HG03196 (cell line): ENCODE results near the gene DIP2B.
"Not testable (repeated sequence)": the region's sequence is repeated elsewhere in the genome, so short reads cannot be mapped to it uniquely, and the experiment has no call there.

Experiments used
- ATAC-seq: cut with Tn5 transposase; IDR thresholded peaks from one replicate; pipeline ENCODE4 v1.9.1; 2021; ENCODE audit not compliant: unreplicated experiment

The DIP2B gene, protein sequence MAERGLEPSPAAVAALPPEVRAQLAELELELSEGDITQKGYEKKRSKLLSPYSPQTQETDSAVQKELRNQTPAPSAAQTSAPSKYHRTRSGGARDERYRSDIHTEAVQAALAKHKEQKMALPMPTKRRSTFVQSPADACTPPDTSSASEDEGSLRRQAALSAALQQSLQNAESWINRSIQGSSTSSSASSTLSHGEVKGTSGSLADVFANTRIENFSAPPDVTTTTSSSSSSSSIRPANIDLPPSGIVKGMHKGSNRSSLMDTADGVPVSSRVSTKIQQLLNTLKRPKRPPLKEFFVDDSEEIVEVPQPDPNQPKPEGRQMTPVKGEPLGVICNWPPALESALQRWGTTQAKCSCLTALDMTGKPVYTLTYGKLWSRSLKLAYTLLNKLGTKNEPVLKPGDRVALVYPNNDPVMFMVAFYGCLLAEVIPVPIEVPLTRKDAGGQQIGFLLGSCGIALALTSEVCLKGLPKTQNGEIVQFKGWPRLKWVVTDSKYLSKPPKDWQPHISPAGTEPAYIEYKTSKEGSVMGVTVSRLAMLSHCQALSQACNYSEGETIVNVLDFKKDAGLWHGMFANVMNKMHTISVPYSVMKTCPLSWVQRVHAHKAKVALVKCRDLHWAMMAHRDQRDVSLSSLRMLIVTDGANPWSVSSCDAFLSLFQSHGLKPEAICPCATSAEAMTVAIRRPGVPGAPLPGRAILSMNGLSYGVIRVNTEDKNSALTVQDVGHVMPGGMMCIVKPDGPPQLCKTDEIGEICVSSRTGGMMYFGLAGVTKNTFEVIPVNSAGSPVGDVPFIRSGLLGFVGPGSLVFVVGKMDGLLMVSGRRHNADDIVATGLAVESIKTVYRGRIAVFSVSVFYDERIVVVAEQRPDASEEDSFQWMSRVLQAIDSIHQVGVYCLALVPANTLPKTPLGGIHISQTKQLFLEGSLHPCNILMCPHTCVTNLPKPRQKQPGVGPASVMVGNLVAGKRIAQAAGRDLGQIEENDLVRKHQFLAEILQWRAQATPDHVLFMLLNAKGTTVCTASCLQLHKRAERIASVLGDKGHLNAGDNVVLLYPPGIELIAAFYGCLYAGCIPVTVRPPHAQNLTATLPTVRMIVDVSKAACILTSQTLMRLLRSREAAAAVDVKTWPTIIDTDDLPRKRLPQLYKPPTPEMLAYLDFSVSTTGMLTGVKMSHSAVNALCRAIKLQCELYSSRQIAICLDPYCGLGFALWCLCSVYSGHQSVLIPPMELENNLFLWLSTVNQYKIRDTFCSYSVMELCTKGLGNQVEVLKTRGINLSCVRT (N-terminal part only)

DNA sequence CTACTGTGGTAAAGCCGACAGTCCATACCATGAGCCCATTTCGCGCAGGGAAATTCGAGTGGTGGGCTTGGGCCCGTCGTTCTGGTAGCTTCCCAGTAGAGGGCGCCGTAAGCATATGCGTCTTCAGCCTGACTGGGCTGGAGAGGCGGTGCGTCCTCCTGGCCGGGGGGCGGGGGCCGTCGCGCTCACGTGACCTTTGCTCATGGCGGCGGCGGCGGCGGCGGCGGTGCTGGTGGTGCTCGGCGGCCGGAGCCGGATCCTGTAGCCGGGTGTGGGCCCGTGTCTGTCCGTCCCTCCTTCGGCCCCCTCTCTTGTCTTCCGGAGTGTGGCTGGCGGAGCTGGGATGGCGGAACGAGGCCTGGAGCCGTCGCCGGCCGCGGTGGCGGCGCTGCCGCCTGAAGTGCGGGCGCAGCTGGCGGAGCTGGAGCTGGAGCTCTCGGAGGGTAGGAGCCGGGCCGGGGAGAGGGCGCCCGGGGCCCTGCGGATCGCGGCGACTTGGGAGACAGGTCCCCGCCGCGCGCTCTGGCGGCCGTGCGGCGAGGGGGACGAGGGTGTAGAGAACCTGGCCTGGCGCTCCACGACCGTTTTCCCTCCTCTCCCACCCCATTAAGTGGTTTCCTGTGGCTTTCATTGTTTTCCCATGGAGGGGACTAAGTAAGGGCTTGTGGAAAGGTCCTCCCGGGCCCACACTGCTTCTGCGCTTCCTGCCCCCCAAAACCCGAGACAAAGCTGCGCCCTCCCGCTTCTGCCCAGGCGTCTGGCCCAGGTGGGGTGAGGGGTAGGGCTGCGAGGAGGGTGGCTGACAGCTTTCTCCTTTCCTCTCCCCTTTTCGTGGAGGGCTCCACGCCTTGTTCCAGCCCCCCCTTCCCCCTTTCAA, at the start of gene DIP2B:
TSS of gene DIP2B (plus strand) at position 188 of the 877 bp plus-strand sequence. CDS start at position 344, 156 bp downstream.
- peak; percentile 68 for ATAC-seq

DNA sequence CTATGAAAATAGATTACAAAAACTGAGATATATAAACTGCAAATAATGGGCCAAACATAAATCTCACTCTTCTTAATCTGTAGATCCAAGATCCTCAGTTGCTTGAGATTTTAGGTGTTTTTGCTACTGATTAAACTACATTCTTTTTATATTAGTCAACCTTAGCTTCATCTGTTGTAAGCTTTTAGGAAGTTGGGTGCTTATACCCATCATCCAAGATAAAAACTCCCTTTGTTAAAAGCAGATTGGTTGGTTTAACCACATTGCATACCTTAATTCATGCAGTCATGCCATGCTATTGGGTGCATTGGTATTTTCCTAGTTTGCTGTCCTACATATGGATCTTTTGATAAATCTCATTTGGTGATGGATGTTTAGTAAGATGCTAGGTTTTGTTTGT, 46.2 kb upstream of the DIP2B start:
- ATAC-seq = no peak

DNA sequence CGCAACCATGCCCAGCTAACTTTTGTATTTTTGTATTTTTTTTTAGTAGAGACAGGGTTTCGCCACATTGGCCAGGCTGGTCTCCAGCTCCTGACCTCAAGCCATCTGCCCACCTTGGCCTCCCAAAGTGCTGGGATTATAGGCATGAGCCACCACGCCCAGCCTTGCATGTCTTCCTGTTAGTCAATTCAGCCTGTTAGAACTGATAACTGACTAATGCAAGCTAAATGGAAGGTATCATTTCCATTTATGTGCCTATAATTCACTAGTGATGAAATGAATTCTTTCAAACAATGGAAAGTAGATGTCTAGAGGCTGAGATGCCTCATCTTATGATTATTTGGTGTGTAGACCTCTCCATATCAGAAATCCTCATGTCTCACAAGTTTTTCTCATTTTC, 37.3 kb upstream of the DIP2B start:
- ATAC-seq = no peak

DNA sequence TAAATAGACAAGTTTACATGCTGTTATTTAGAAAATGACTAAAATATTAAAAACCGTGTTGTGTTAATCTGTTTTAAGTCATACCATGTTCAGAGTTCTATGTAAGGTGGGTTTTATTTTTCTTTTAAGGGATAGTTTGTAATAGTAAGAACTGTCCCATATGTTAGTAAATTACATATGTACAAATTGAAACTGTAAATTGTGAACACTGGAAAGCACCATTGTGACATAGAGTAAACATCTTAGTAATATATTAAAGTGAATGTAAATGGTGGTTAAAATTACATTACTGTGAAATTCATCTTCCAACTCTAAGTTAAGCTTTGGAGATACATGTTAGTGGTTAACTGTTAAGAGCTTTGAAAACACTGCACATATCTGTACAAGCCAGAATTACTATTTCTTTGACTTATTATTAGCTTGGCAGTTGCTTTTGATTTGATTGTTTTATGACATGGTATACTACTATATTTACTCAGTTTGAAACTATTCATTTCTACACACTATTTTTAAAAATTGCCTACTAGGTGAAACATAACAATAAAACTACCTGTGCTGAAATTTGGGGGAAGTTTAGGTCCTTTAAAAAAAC, 27.4 kb upstream of the DIP2B start:
- no peak for ATAC-seq

DNA sequence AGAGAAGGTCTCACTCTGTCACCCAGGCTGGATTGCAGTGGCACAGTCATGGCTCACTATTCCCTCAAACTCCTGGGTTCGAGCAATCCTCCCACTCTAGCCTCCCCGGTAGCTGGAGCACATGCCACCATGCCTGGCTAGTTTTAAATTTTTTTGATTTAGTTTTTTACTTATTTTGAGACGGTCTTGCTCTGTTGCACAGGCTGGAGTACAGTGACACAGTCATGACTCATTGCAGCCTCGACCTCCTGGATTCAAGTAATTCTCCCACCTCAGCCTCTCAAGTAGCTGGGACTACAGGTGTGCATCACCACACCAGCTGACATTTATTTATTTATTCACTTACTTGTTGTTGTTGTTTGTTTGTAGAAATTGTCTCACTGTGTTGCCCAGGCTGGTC, 22.2 kb upstream of the DIP2B start:
- ATAC-seq = no peak

DNA sequence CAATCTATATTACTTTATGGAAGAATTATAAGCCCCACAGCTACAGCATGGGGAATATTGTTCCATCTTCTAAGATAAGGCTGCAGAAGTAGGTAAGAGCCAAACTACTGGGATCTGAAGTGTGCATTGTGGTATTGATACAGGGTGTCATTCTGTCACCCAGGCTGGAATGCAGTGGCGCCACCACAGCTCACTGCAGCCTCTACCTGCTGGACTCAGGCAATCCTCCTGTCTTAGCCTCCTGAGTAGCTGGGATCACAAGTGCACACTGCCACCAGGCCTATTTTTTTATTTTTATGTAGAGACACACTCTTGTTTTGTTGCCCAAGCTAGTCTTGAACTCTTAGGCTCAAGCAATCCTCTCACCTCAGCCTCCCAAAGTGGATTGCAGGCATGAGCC, 21.3 kb upstream of the DIP2B start:
- ATAC-seq = no peak

DNA sequence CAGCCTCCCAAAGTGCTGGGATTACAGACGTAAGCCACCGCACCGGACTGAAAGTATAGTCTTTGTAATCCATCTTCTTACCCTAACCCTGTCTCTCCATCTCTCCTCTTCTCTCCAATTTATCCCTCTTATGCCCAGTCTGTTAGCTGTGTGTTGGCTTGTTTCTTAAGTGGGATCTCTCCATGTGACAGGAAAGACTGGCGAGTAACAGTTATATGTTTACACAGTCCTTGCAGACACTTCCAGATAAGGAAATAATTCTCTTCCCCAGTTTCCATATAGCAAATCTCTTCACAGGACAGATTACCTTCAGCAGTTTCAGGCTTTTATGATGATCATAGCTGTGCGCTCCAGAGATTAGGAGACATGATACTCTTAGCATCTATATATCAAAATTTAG, 16.0 kb upstream of the DIP2B start:
- ATAC-seq = no peak

DNA sequence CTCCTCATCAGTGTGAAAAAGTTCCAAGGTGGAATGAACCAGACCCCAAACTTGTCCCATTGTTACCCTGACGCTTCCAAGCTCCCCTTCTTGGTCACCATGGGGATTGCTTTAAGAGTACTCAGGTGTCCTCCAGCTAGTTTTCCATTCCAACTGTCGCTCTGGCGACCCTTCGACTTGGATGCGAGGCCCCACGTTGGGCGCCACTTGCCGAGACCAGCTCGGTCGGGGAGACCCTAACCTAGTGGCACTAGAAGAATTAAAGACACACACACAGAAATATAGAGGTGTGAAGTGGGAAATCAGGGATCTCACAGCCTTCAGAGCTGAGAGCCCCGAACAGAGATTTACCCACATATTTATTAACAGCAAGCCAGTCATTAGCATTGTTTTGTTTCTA, 6.7 kb upstream of the DIP2B start:
- not testable (repeated sequence) for ATAC-seq

DNA sequence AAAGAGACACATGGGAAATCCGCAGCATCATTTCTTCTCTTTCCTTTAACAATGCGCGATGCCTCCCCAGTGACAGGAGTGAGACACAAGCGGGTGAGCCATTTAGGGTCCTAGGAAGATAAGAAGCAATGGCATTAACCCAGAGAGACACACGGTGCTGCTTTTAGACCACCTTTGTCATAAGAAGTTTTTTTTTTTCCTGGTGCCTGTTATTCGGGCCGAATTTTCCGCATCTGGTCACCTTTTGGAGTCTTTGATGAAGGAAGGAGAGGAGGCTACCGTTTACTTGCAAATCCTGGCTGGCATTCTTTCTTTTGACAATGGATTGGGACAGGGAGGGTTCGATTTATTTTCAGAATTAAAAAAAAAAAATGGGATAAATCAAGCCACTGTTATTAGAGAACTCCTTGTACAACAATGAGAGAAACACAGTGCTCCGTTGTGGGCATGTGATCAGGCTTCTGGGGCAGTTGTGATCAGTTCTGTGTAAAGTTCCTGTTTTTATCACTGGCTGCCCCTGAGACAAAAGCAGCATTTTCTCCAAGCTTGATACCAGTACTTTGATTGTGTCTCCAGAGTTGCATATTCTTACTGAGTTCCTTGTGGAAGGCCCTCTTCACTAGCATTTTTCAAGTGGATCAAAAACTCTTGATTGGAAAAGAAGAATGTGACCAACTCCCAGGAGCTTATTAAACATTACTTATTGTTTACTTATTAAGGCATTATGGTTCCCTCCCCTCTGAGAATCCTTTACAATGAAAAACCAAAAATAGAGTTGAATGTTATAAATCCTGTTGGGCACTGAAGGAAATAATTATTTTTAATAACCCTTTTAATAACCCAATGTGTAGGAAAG, 1.1 kb downstream of the DIP2B start:
- ATAC-seq = peak; percentile 4

DNA sequence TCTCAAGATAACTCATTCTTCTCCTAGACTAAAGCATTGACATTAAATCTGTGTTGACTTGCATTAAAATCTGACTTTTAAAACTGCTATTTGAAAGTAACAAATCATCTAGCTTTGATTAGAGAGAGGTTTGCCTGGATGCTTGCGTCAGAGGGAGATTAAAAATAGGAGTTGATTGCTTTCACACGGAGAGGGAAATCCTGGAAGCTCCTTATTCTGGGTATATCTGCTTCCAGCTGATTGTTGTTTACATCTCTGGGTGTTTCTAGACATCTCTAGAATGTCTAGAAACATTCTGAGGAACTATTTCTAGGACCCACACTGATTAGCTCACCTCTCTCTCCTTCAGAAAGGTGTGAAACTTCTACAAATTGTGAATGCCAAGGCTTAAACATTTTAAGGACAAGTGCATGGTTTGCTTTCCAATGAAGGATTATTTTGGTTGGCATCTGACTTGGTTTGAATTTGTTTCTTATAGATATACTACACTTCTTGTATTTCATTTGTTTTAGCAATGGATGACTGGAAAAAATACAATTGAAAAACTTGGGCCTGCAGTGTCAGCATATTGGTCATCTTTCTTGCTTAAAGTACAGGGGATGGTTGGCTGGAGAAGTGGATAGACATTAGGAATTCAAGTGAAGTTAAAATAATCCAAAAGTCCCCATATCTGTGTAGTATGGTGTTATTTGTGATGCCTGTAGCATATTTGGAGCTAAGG, 2.1 kb downstream of the DIP2B start:
- ATAC-seq = no peak

DNA sequence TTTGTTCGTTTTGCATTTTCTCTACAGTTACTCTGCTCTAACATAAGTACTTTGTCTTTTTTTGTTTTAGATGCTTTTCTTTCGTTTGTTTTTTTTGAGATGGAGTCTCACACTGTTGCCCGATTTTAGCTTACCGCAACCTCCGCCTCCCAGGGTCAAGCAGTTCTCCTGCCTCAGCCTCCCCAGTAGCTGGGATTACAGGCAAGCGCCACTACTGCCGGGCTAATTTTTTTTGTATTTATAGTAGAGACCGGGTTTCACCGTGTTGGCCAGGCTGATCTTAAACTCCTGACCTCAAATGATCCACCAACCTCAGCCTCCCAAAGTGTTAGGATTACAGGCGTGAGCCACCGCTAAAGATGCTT, 2.7 kb downstream of the DIP2B start:
- ATAC-seq = no peak

DNA sequence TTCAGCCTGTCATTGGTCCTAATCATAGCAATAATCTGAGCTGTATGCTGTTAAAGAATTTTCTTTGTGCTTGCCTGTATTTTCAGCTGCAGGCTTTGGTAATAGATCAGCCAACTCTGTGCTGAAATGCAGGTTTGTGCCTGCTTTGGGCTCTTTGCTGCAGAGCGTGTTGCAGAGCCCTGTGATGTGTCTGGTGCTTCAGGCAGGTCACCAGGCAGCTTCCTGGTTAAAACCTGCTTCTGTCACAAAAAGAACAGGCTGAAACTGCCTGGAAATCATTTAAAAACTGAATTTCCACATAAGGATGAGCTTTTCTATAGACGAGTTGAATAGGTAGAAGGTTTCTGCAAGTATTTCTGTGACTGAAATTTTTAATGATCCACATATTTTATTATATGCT, 3.1 kb downstream of the DIP2B start:
- no peak for ATAC-seq

DNA sequence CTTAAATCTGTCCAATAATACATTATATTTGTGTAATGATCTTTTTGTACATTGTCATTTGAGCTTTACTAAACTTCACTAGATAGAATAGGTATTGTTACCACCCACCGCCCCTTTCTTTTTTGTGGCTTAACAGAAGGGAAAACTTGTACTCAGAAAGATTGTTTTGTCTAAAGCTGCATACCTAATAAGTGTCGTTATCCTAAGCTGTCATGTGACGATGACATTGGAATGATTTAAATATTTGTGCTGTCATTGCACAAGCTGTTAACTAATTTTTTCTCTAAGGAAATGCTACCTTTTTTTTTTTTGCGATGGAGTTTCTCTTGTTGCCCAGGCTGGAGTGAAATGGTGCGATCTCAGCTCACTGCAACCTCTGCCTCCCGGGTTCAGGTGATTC, 3.6 kb downstream of the DIP2B start:
- no peak for ATAC-seq

DNA sequence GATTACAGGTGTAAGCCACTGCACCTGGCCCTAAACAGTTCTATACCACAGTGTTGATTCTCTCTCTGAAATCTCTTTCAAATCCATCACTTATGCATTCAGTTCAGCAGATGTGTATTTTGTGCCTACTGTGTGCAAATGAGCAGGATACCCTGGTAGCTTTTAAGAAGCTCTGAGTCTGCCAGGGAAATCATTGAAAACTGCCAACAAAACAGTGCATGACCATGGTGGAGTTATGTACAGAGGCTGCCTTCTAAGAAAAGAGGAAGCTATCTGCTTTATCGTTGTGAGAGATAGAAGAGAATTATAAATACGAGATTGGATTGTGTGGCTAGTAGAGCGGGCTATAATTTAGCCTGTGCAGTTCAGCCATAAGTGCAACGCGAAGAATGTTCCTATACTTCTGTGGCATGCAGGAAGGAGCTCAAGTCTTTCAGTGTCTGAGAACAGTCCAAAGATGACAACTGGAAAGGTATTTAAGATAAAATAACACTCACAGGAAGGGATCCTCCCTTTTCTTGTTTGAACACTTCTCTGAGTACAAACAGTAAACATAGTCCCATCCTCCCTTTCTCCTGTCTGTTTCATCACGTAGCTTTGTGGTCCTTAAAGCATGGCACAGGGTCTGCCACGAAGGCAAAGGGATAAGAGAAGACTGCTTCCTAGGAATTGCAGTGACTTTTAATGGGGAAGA, 4.3 kb downstream of the DIP2B start:
- ATAC-seq = no peak

DNA sequence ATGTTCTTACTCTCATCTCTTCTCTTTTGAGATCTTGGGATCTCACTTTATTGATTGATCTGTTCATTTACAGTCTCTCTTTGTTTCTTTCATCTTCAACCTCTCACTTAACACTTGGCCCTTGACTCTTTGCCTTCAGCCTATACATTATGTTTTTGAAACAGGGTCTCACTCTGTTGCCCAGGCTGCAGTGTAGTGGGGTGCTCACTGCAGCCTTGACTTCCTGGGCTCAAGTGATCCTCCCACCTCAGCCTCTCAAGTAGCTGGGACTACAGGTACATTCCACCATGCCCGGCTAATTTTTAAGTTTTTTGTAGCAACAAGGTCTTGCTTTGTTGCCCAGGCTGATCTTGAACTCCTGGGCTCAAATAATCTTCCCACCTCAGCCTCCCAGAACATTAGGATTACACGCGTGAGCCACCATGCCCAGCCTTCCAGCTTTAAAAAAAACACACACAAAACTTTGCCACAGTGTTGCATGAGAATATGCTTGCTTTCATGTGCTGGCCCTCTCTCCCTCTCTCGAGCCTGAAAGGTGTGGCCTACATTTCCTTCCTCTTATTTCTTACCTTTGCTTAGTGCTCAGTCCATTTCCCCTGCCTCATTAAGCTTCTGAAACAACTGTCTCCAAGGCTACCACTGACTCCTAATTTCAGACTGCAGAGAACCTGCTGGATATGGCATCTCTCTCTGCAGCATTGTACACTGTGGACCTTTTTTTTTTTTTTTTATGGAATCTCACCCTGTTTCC, 9.9 kb downstream of the DIP2B start:
- ATAC-seq = no peak

DNA sequence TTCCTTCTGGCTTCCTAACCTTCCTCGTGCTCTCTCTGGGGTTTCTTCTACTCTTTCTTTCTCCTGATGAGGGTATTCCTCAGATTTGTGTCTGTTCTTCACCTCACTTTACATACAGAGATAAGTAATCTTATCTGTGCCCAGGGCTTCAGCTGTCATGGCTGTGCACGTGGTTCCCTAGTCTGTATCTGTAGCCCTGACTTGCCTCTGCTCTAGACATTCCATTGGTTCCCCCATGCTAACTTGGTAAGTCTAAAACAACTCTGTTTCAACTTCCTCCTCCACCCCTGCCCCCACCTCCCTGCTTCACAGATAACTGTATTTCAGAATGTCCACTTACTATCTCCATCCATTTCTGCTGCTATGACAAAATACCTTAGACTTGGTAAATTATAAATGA, 10.8 kb downstream of the DIP2B start:
- no peak for ATAC-seq

DNA sequence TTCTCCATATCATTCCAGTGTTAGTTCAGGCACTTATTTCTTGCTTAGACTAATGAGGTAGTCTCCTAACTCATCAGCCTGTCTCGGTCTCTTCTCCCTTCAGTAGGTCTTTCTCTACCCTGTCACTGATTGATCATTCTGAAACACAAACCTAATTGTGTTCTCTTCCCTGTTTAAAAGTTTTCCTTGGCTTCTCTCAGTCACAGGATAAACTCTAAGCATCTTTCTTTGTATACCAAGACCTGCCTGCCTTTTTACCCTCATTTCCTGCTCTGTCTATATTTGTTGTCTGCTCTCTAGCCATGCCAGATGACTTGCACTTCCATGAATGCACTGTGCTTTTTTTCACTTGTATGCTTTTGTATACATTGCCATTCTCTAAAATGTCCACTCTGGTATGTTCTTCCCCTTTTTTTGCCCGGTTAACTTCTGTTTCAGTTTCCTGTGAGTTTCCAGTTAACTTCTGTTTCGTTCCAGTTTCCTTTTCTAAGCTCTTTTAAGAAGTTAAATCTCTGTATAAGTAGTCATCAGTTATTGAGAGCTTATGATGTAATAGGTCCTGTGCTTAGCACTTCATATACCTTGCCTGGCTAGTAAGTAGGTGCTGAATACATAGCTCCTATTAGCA, 12.8 kb downstream of the DIP2B start:
- ATAC-seq = peak; percentile 69
